Adrenal gland (tissue), 12 donors: ENCODE data around the gene SBF2. TPM values are rescaled to one million over a fixed set of nuclear protein-coding genes. Genes with fewer than 3 reads are reported as not detected.

Experiments used
- DNase-seq, 7 donors: peaks; one replicate each; pipeline ENCODE4 v3.0.0-alpha.2; 2019 to 2020
- H3K27ac ChIP-seq, 5 donors: fragments of 200-600 bp; sonication (generic) in 4 of 5; 1 replicate in 3 of 5; 2 replicates in 2 of 5; pipeline versions ENCODE4 v1.5.1 to v1.8.0; 2016 to 2020; ENCODE audit warnings: mild to moderate bottlenecking in 1 of 5
- H3K27me3 ChIP-seq: fragments of 200-600 bp; 2 replicates; pipeline ENCODE4 v1.8.0; 2021
- H3K36me3 ChIP-seq, 2 donors: fragments of 200-600 bp; replicated peaks in 1 of 2; 1 replicate in 1 of 2; 2 replicates in 1 of 2; pipeline versions ENCODE4 v1.5.1 to v1.8.0; 2018 to 2022
- H3K4me1 ChIP-seq, 2 donors: fragments of 200-600 bp; replicated peaks in 1 of 2; 1 replicate in 1 of 2; 2 replicates in 1 of 2; pipeline versions ENCODE4 v1.5.1 to v1.8.0; 2018 to 2021
- H3K4me3 ChIP-seq, 4 donors: fragments of 200-600 bp; sonication (generic) in 3 of 4; one replicate each; pipeline ENCODE4 v1.5.1; 2016 to 2018
- H3K9me3 ChIP-seq, 3 donors: fragments of 200-600 bp; sonication (generic) in 1 of 3; replicated peaks in 1 of 3; 1 replicate in 2 of 3; 2 replicates in 1 of 3; pipeline versions ENCODE4 v1.5.1 to v1.8.0; 2016 to 2021
- CTCF ChIP-seq, 6 experiments: fragments of 450-650 bp in 4 of 6; fragments of 200-600 bp in 2 of 6; sonication (generic) in 1 of 6; IDR thresholded peaks; 1 replicate in 5 of 6; 2 replicates in 1 of 6; pipeline versions ENCODE4 v1.5.1 to v1.8.0; 2016 to 2021; ENCODE audit warnings: antibody characterized with exemption in 6 of 6, mild to moderate bottlenecking in 2 of 6, moderate library complexity in 1 of 6
- POLR2A ChIP-seq, 2 donors: fragments of 450-650 bp; IDR thresholded peaks; one replicate each; pipeline ENCODE4 v1.6.1; 2017; ENCODE audit warnings: antibody characterized with exemption in 2 of 2, mild to moderate bottlenecking in 2 of 2, moderate library complexity in 1 of 2
- WGBS, 4 donors: extraction: QIAGEN DNeasy Blood & Tissue Kit in 2 of 4; methylation state at CpG; one replicate each; pipeline versions ENCODE4 v1.1.5 to v1.1.7; 2013 to 2017; 5-methylcytosine and 5-hydroxymethylcytosine counted together
- intact Hi-C, 2 donors: fragments of 100-400 bp; cut with DNase I; formaldehyde crosslinking; loops; one replicate each; pipeline versions ENCODE4 v1.14.1 to v1.15.0; 2022 to 2023
- polyA plus RNA-seq, 3 donors: library from polyadenylated mRNA; stranded (reverse); fragments of 200-250 nt in 2 of 3; fragments of 350-450 nt in 1 of 3; fragmentation: Illumina TruSeq in 1 of 3; extraction: RNeasy Lipid Tissue Mini Kit (QIAGEN cat#74804) in 1 of 3; gene quantifications; one replicate each; pipeline ENCODE4 v1.2.3, GENCODE V29; 2013 to 2014
- total RNA-seq, 9 donors: library from RNA; depleted of rRNA in 4 of 9; stranded (reverse); fragments of >200 nt in 4 of 9; fragments of 120-200 nt in 1 of 9; fragmentation: NEBNext Ultra II Directional in 1 of 9; extraction: Animal tissue kit (Norgen Biotek cat#: 25700) in 1 of 9; gene quantifications; one replicate each; pipeline versions ENCODE4 v1.1.0 to v1.2.4, GENCODE V29; 2013 to 2023
- donor health status: healthy with polysubstance abuse.
- donor health status: Bipolar disorder and iron deficiency.
- donor health status: DM: yes; HTN: yes; CAD: no.
- donor health status: DM: no; HTN: no; CAD: no.
- donor health status: DM: no; HTN: no; CAD: no.
- donor health status: DM: yes; HTN: yes; CAD: no.

The SBF2 gene
- total and polyA plus RNA-seq, 12 donors = 12.5 to 66.7 (median 38.0) TPM

- WGBS, 4 donors = 81 to 91% (median 83%) methylated on average over 4 of the region's 4 CpGs
- Histone ChIP-seq H3K4me3 (no peak overlapping the region), H3K36me3 (no peaks in the 10 kb centered on the region), H3K27ac (no peak overlapping the region), H3K4me1 (peaks cover 0 to 22% of the 10 kb centered on the region in 2 donors), H3K9me3 (no peaks in the 10 kb centered on the region), H3K27me3 (no peaks in the 10 kb centered on the region)
- intact Hi-C loops = no loop called here
- DNase-seq = no peak
- no peak for TF ChIP-seq POLR2A (IDR thresholded peaks at IDR 0.05)
- no peak for TF ChIP-seq CTCF (IDR thresholded peaks at IDR 0.05)
These were observed 8.7 kb downstream of the SBF2 start for GRCh38 chr11:10285148-10285802.

- H3K4me1 ChIP-seq = peaks cover 0 to 21% of the 10 kb centered on the region in 2 donors
- no peaks in the 10 kb centered on the region for H3K9me3 ChIP-seq
- 72 to 88% (median 83%) methylated on average over 1 of the region's 1 CpG for WGBS, 4 donors
- DNase-seq = no peak
- TF ChIP-seq CTCF (IDR thresholded peaks at IDR 0.05) (no peak), POLR2A (IDR thresholded peaks at IDR 0.05) (no peak)
- H3K27ac ChIP-seq = no peak overlapping the region
- intact Hi-C loops = no loop called here
- no peaks in the 10 kb centered on the region for H3K36me3 ChIP-seq
- no peaks in the 10 kb centered on the region for H3K27me3 ChIP-seq
- no peak overlapping the region for H3K4me3 ChIP-seq
These were observed 10.0 kb downstream of the SBF2 start for GRCh38 chr11:10283991-10284390.

- no peak for DNase-seq
- intact Hi-C loops = no loop called here
- Histone ChIP-seq H3K9me3 (no peaks in the 10 kb centered on the region), H3K27me3 (no peaks in the 10 kb centered on the region), H3K27ac (no peak overlapping the region), H3K36me3 (no peaks in the 10 kb centered on the region), H3K4me3 (no peak overlapping the region), H3K4me1 (peaks cover 0 to 18% of the 10 kb centered on the region in 2 donors)
- no peak for TF ChIP-seq CTCF (IDR thresholded peaks at IDR 0.05)
- TF ChIP-seq POLR2A (IDR thresholded peaks at IDR 0.05) = no peak
These were observed 11.9 kb downstream of the SBF2 start for GRCh38 chr11:10282117-10282516.

GRCh38 chr11:10275714-10276113 is 18.3 kb downstream of the SBF2 start:
- TF ChIP-seq POLR2A (IDR thresholded peaks at IDR 0.05) = no peak
- TF ChIP-seq CTCF (IDR thresholded peaks at IDR 0.05) = no peak
- intact Hi-C loops = no loop called here
- H3K27ac ChIP-seq = no peak overlapping the region
- no peak for DNase-seq
- no peak overlapping the region for H3K4me3 ChIP-seq
- no peaks in the 10 kb centered on the region for H3K27me3 ChIP-seq
- H3K4me1 ChIP-seq = peaks cover 6 to 11% of the 10 kb centered on the region in 2 donors
- H3K36me3 ChIP-seq = no peaks in the 10 kb centered on the region
- no peaks in the 10 kb centered on the region for H3K9me3 ChIP-seq
